Posterior cingulate gyrus (tissue), 11 donors: Measurements from ENCODE around the gene LPGAT1.
"Not testable (repeated sequence)": the region's sequence is repeated elsewhere in the genome, so short reads cannot be mapped to it uniquely, and the experiment has no call there.

Source experiments
- DNase-seq, 10 donors: peaks; one replicate each; pipeline versions ENCODE4 v3.0.0 to v3.0.0-alpha.2; 2020 to 2021; ENCODE audit warnings: mixed read lengths in 3 of 10
- intact Hi-C: fragments of 100-400 bp; cut with DNase I; formaldehyde crosslinking; loops from one replicate; pipeline ENCODE4 v1.15.1; 2023

The LPGAT1 gene

GRCh38 chr1:211711315-211711705, 119.3 kb downstream of the LPGAT1 start:
- DNase-seq = peak in 1 of 10 donors; percentile 50
- intact Hi-C loops = no loop called here

DNA sequence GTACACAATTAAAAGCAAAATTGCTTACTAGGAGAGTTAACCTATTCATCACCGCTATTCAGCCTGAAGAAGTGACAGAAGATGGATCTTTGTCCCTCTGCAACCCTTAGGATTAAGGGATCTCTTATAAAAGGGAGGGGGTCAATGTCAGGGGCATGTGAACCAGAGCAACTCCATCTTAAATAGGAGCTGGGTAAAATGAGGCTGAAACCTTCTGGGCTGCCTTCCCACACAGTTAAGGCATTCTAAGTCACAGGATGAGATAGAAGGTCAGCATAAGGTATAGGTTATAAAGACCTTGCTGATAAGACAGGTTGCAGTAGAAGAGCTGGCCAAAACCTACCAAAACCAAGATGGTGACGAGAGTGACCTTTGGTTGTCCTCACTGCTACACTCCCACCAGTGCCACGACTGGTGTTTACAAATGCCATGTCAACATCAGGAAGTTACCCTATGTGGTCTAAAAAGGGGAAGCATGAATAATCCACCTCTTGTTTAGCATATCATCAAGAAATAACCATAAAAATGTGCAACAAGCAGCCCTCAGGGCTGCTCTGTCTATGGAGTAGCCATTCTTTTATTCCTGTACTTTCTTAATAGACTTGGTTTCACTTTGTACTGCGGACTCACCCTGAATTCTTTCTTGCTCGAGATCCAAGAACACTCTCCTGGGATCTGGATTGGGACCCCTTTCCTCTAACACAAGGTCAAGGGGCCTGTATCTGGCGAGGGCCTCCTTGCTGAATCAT, 119.8 kb downstream of the LPGAT1 start:
- peak in 1 of 10 donors; percentile 9 for DNase-seq
- intact Hi-C loops = no loop called here

- intact Hi-C loops = no loop called here
- no peak for DNase-seq
These were observed 121.6 kb downstream of the LPGAT1 start for GRCh38 chr1:211708926-211709325.

GRCh38 chr1:211708006-211708405, 122.6 kb downstream of the LPGAT1 start:
- intact Hi-C loops = no loop called here
- no peak for DNase-seq

- intact Hi-C loops = no loop called here
- DNase-seq = no peak
These were observed 125.0 kb downstream of the LPGAT1 start for GRCh38 chr1:211705467-211706091.

- DNase-seq = no peak
- intact Hi-C loops = no loop called here
These were observed 126.0 kb downstream of the LPGAT1 start for GRCh38 chr1:211704543-211704942.

DNA sequence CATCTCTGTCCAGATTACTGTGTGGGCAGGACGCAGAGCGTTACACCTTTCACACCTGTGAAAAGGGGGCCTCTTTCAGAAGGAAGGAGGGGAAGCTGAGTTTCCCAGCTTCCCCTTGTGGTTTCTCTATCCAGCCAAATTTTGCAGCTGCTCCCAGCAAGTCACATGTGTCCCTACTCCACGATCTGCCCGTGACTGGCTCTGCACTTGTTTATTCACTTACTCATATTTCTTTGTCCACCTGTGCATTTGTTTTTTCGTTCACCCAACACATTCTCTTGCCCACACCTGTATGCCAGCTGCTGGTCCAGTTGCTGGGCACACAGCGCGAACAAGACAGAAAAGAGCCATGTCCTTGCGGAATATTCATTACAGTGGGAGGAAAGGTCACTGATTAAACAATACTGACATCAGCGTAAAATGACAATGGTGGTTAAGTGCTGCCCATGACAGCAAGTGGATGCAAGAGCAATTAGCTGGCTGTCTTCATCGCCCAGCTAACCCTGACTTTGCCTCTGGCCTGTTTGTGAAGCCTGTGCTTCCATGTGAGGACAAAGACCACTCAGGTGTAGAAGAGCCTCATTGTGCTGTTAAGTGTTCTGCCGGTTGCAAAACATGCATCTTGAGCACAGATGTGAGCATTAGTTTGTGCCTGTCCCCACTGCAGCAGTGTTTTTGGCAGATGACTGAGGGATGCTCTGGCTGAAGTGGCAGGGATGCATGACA, 126.6 kb downstream of the LPGAT1 start:
- intact Hi-C loops = no loop called here
- peak in 2 of 10 donors; percentile 16 to 46 for DNase-seq

DNA sequence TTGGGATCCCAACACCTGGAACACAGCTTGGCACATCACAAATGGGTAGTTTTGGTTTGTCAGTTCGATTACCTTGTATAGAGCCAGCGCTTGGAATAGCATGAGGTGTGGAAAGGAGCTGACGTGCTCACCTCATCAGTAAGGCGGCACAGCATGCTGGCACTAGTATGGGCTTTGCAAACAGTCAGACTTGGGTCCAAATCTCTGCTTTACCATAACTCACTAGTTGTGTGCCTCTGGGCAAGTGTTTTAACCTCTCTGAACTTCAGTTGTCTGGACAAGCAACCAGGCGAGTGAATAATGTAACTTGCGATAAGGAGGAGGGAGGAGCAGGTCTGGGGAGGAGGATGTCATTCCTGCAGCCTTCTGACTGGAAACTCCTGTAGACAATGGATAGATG, 128.8 kb downstream of the LPGAT1 start:
- DNase-seq = no peak
- intact Hi-C loops = no loop called here

- intact Hi-C loops = loop anchor here (5.0 kb wide), 1 partner anchor 33 kb away; no protein-coding TSS in a partner anchor
- no peak for DNase-seq
These were observed 131.5 kb downstream of the LPGAT1 start for GRCh38 chr1:211699059-211699458.

DNA sequence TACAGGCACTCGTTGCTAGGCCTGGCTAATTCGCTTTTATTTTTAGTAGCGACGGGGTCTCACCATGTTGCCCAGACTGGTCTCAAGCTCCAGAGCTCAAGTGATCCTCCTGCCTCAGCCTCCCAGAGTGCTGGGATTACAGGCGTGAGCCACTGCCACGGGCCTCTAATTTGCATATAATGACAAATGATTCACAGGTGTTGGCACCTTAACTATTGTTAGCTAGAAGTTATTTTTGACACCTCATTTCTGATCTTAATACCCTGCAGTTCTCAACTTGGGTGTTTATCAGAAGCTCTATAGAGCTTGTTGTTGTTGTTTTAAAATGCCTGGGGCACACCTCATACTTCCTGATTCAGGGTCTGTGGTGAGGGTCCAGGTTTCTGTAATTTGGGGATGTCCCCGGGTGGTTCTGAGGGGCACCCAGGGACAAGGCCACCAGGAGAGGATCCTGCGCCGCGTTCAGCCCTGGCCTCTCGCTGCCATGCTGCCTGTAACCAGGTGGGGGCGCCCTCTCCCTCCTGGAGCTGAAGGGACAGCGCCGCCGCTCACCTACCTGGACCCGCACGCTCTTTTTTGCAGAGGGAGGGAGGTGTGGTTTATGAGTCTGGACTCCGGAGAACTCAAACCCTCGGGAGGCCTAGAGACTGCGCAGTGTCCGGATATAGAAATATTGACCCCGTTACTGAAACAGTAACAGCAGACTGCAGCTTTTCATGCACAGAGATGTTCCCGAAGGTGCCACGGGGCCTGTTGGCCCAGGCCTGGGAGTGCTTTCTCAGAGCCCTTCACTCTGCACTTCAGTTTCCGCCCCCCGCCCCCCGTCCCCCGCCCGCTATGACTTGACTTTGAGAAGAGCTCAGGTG, 132.2 kb downstream of the LPGAT1 start:
- intact Hi-C loops = loop anchor here (1.0 to 5.0 kb wide), 2 partner anchors 34 to 132 kb away; partner anchors contain the start of gene LPGAT1
- peak; percentile 69 to 97 (median 87) for DNase-seq

DNA sequence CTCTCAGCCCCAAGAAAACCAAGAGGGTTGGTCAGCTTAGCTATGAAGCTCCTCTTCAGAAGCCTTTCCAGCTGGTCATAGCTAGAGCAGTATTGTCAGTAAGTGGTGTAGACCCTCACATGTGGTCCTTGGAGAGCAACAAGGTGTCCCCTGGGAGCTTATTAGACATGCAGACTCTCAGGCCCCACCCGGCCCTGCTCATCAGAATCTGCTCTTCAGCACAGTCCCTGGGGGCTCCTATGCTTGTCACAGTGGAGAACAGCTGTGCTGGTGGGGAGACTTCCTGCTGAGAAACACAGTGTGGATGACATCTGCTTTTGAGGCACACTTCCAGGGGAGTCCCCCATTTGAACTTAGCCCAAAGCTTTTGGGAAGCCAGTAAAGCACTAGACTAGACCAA, 133.2 kb downstream of the LPGAT1 start:
- DNase-seq = no peak
- intact Hi-C loops = loop anchor here (5.0 kb wide), 1 partner anchor 35 kb away; no protein-coding TSS in a partner anchor

- intact Hi-C loops = loop anchor here (5.0 kb wide), 1 partner anchor 37 kb away; no protein-coding TSS in a partner anchor
- no peak for DNase-seq
These were observed 135.3 kb downstream of the LPGAT1 start for GRCh38 chr1:211695135-211695816.

DNA sequence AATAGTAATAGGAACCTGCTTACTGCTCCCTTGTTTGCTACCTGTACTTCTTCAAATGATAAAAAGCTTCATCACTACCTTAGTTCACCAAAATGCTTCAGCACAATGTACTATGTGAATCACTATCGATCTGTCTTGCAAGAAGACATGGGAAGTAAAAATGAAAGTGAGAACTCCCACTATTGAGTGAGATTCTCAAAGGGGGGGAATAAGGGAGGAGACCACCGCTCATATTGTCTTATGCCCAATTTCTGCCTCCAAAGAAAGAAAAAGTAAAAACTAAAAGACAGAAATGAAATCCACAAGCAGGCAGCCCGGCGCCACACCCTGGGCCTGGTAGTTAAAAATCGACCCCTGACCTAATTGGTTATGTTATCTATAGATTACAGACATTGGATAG, 136.7 kb downstream of the LPGAT1 start:
- intact Hi-C loops, DNase-seq: not testable (repeated sequence)
